Thymus (tissue), 11 donors: Measurements from ENCODE around the gene RSRC2. TPM values are rescaled to one million over a fixed set of nuclear protein-coding genes. Genes with fewer than 3 reads are reported as not detected.
A peak's percentile ranks its signal among the peaks of the same experiment; 100 is the strongest.
"Not testable (repeated sequence)": the region's sequence is repeated elsewhere in the genome, so short reads cannot be mapped to it uniquely, and the experiment has no call there.

Experiments used
- DNase-seq, 9 donors: peaks; one replicate each; pipeline ENCODE4 v3.0.0-alpha.2; 2013; ENCODE audit warnings: low spot score in 9 of 9, low read depth in 6 of 9, missing footprints in 1 of 9
- H3K27ac ChIP-seq, 2 donors: one replicate each; pipeline ENCODE4 v1.5.1; 2013; ENCODE audit warnings: control low read depth in 1 of 2, low read depth in 1 of 2, low read length in 1 of 2, mild to moderate bottlenecking in 1 of 2, moderate library complexity in 1 of 2
- H3K27me3 ChIP-seq, 2 donors: one replicate each; pipeline ENCODE4 v1.5.1; 2013; ENCODE audit warnings: low read length in 1 of 2; ENCODE audit not compliant: control insufficient read depth in 2 of 2, insufficient read depth in 1 of 2
- H3K36me3 ChIP-seq, 2 donors: one replicate each; pipeline ENCODE4 v1.5.1; 2013; ENCODE audit warnings: low read length in 1 of 2, mild to moderate bottlenecking in 1 of 2, moderate library complexity in 1 of 2; ENCODE audit not compliant: control insufficient read depth in 2 of 2, insufficient read depth in 2 of 2
- H3K4me1 ChIP-seq, 2 donors: one replicate each; pipeline ENCODE4 v1.5.1; 2013; ENCODE audit warnings: low read length in 2 of 2; ENCODE audit not compliant: control insufficient read depth in 2 of 2, insufficient read depth in 2 of 2
- H3K4me3 ChIP-seq, 2 donors: one replicate each; pipeline ENCODE4 v1.5.1; 2013; ENCODE audit warnings: low read length in 2 of 2, control low read depth in 1 of 2, mild to moderate bottlenecking in 1 of 2
- H3K9me3 ChIP-seq, 2 donors: one replicate each; pipeline ENCODE4 v1.5.1; 2013; ENCODE audit warnings: low read length in 1 of 2, mild to moderate bottlenecking in 1 of 2; ENCODE audit not compliant: control insufficient read depth in 2 of 2, insufficient read depth in 1 of 2
- WGBS: extraction: QIAGEN DNeasy Blood & Tissue Kit; methylation state at CpG from one replicate; pipeline ENCODE4 v1.1.7; 2013; 5-methylcytosine and 5-hydroxymethylcytosine counted together
- polyA plus RNA-seq: library from polyadenylated mRNA; stranded (reverse); fragments of 200-250 nt; gene quantifications from one replicate; pipeline ENCODE4 v1.2.3, GENCODE V29; 2013
- total RNA-seq: library from RNA; stranded (reverse); fragments of 120-200 nt; gene quantifications from one replicate; pipeline ENCODE4 v1.2.4, GENCODE V29; 2013
- donor health status: healthy.

Gene RSRC2
- total and polyA plus RNA-seq, 2 donors = 75.5 to 112 TPM

- under 1% methylated on average over 47 of the region's 47 CpGs for WGBS
Measured at GRCh38 chr12:122499991-122500684, 26.6 kb downstream of the RSRC2 start.

GRCh38 chr12:122495258-122495657, 31.5 kb downstream of the RSRC2 start:
- Histone ChIP-seq H3K36me3 (peaks cover 23 to 61% of the 10 kb centered on the region in 2 donors), H3K27ac (no peak overlapping the region), H3K9me3 (no peaks in the 10 kb centered on the region), H3K4me1 (peaks cover 3 to 4% of the 10 kb centered on the region in 2 donors), H3K27me3 (no peaks in the 10 kb centered on the region), H3K4me3 (no peak overlapping the region)
- no peak for DNase-seq
- WGBS = 96% methylated on average over 7 of the region's 7 CpGs

More at GRCh38 chr12:122499991-122500684, 26.6 kb downstream of the RSRC2 start:
- peak; percentile 11 to 74 (median 37) for DNase-seq
- Histone ChIP-seq H3K4me1 (peaks cover 3 to 14% of the 10 kb centered on the region in 2 donors), H3K27me3 (no peaks in the 10 kb centered on the region), H3K4me3 (peak overlapping the region; percentile 78 to 84), H3K27ac (peak overlapping the region; percentile 93 to 97), H3K36me3 (peaks cover 12 to 54% of the 10 kb centered on the region in 2 donors), H3K9me3 (no peaks in the 10 kb centered on the region)

DNA sequence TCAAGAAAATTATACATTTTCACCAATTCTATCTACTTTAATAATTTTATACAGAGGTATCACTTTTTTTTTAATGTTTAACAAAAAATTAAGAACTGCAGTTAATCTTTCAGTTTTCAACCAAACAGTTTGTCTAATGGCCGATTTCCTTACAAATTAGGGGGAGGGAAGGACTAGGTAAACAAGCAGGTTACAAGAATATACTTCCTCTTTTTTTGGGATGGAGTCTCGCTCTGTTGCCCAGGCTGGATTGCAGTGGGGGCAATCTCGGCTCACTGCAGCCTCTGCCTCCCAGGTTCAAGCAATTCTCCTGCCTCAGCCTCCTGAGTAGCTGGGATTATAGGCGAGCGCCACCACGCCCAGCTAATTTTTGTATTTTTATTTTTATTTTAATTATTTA, 33.5 kb downstream of the RSRC2 start:
- not testable (repeated sequence) for H3K9me3 ChIP-seq, H3K27ac ChIP-seq, H3K4me1 ChIP-seq, H3K4me3 ChIP-seq, H3K27me3 ChIP-seq, DNase-seq
- peaks cover 29 to 79% of the 10 kb centered on the region in 2 donors for H3K36me3 ChIP-seq
- WGBS = 79% methylated on average over 6 of the region's 6 CpGs

- Histone ChIP-seq H3K4me3 (no peak overlapping the region), H3K27me3 (no peaks in the 10 kb centered on the region), H3K4me1 (no peaks in the 10 kb centered on the region), H3K9me3 (no peaks in the 10 kb centered on the region), H3K27ac (no peak overlapping the region), H3K36me3 (peaks cover 35 to 80% of the 10 kb centered on the region in 2 donors)
- WGBS = 94% methylated on average over 2 of the region's 2 CpGs
- no peak for DNase-seq
Measured at GRCh38 chr12:122491991-122492390, 34.7 kb downstream of the RSRC2 start.

DNA sequence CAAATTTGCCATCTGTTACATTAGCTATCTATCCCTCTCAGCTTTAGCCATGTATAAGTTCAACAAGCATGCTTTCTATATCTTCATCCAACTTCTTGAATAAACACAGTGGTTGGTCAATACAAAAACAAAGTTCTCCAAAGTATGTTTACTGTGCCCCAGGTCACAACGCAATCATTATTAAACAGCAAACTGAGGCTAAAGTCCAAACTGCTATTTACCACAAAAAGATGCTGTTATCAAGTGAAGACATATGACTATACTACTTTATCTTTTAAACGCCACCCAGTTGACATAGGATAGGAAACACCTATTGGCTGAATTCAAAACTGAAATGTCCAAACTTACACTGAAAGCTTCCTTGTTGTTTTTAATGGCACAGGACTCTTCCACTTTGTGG, 37.7 kb downstream of the RSRC2 start:
- Histone ChIP-seq H3K36me3 (peaks cover 45 to 87% of the 10 kb centered on the region in 2 donors), H3K27ac (no peak overlapping the region), H3K4me3 (no peak overlapping the region), H3K27me3 (no peaks in the 10 kb centered on the region), H3K9me3 (no peaks in the 10 kb centered on the region), H3K4me1 (no peaks in the 10 kb centered on the region)
- no peak for DNase-seq
- WGBS = 99% methylated on average over 2 of the region's 2 CpGs

DNA sequence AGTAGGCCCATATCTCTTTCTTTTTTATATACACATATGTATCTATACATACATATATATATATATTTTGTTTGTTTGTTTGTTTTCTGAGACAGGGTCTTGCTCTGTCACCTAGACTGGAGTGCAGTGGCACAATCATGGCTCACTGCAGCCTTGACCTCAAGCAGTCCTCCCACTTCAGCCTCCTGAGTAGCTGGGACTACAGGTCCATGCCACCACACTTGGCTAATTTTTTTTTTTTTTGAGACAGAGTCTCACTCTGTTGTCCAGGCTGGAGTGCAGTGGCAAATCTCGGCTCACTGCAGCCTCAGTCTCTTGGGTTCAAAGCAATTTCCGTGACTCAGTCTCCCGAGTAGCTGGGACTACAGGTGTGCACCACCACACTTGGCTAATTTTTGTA, 38.9 kb downstream of the RSRC2 start:
- not testable (repeated sequence) for H3K9me3 ChIP-seq, DNase-seq, H3K4me3 ChIP-seq, H3K27me3 ChIP-seq, H3K4me1 ChIP-seq, H3K27ac ChIP-seq
- WGBS = 97% methylated on average over 3 of the region's 3 CpGs
- H3K36me3 ChIP-seq = peaks cover 50 to 89% of the 10 kb centered on the region in 2 donors

- Histone ChIP-seq H3K27me3 (no peaks in the 10 kb centered on the region), H3K9me3 (no peaks in the 10 kb centered on the region), H3K27ac (no peak overlapping the region), H3K4me3 (no peak overlapping the region), H3K36me3 (peaks cover 45 to 85% of the 10 kb centered on the region in 2 donors), H3K4me1 (no peaks in the 10 kb centered on the region)
- 96% methylated on average over 7 of the region's 7 CpGs for WGBS
- DNase-seq = no peak
Measured at GRCh38 chr12:122486805-122487426, 39.8 kb downstream of the RSRC2 start.

GRCh38 chr12:122486360-122486759, 40.4 kb downstream of the RSRC2 start:
- peaks cover 41 to 86% of the 10 kb centered on the region in 2 donors for H3K36me3 ChIP-seq
- not testable (repeated sequence) for H3K4me3 ChIP-seq, H3K4me1 ChIP-seq, H3K27ac ChIP-seq, H3K9me3 ChIP-seq, H3K27me3 ChIP-seq, DNase-seq
- WGBS = 96% methylated on average over 6 of the region's 6 CpGs

DNA sequence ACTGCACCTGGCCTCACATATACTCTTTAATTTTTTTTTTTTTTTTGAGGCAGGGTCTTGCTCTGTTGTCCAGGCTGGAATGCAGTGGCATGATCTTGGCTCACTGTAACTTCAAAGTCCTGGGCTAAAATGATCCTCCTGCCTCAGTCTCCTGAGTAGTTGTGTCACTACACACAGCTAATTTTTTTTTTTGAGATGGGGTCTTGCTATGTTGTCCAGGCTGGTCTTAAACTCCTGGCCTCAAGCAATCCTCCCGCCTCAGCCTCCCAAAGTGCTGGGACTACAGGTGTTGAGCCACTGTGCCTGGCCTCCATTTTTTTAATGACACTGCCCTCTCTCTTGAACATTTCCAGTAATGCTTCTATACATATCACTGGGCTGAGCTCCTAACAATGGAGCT, 42.4 kb downstream of the RSRC2 start:
- H3K4me3 ChIP-seq, H3K27me3 ChIP-seq, DNase-seq, H3K9me3 ChIP-seq, H3K4me1 ChIP-seq, H3K27ac ChIP-seq: not testable (repeated sequence)
- 98% methylated on average over 1 of the region's 1 CpG for WGBS
- H3K36me3 ChIP-seq = peaks cover 42 to 88% of the 10 kb centered on the region in 2 donors
